Psoas muscle (tissue), 8 donors: ENCODE measurements around the gene CTNS. TPM values are rescaled to one million over a fixed set of nuclear protein-coding genes. Genes with fewer than 3 reads are reported as not detected.

Source experiments
- ATAC-seq, 4 donors: fragments of 200-7000 bp; cut with Tn5 transposase; one replicate each; pipeline ENCODE4 v1.9.1; 2020; ENCODE audit warnings: moderate library complexity in 3 of 4, mild to moderate bottlenecking in 2 of 4
- DNase-seq, 2 donors: peaks; one replicate each; pipeline ENCODE4 v3.0.0-alpha.2; 2020
- H3K27ac ChIP-seq: fragments of 200-600 bp; one replicate; pipeline ENCODE4 v1.8.0; 2022
- H3K27me3 ChIP-seq, 3 donors: fragments of 200-600 bp in 1 of 3; one replicate each; pipeline versions ENCODE4 v1.6.1 to v1.8.0; 2013 to 2022; ENCODE audit warnings: low read length in 2 of 3, mild to moderate bottlenecking in 2 of 3, moderate library complexity in 1 of 3; ENCODE audit not compliant: insufficient read depth in 3 of 3
- H3K36me3 ChIP-seq, 2 donors: fragments of 200-600 bp in 1 of 2; one replicate each; pipeline versions ENCODE4 v1.6.1 to v1.8.0; 2013 to 2022; ENCODE audit warnings: low read depth in 1 of 2, mild to moderate bottlenecking in 1 of 2, moderate library complexity in 1 of 2; ENCODE audit not compliant: insufficient read depth in 1 of 2
- H3K4me1 ChIP-seq: fragments of 200-600 bp; one replicate; pipeline ENCODE4 v1.8.0; 2022
- H3K4me3 ChIP-seq: fragments of 200-600 bp; one replicate; pipeline ENCODE4 v1.8.0; 2022; ENCODE audit warnings: mild to moderate bottlenecking
- H3K9me3 ChIP-seq: fragments of 200-600 bp; one replicate; pipeline ENCODE4 v1.8.0; 2022
- CTCF ChIP-seq: fragments of 200-600 bp; IDR thresholded peaks from one replicate; pipeline ENCODE4 v1.8.0; 2022; ENCODE audit warnings: antibody characterized with exemption
- WGBS, 3 donors: extraction: QIAGEN DNeasy Blood & Tissue Kit; methylation state at CpG; one replicate each; pipeline versions ENCODE4 v1.1.6 to v1.1.7; 2013; 5-methylcytosine and 5-hydroxymethylcytosine counted together
- intact Hi-C, 2 donors: fragments of 100-400 bp; cut with DNase I; formaldehyde crosslinking; loops; one replicate each; pipeline versions ENCODE4 v1.11.0 to v1.14.2; 2022
- polyA plus RNA-seq, 3 donors: library from polyadenylated mRNA; stranded (reverse); fragments of 200-250 nt; gene quantifications; one replicate each; pipeline ENCODE4 v1.2.3, GENCODE V29; 2013
- total RNA-seq, 4 donors: library from RNA; stranded (reverse); fragmentation: NEBNext Ultra II Directional in 2 of 4; extraction: Animal tissue kit (Norgen Biotek cat#: 25700) in 2 of 4; gene quantifications; one replicate each; pipeline versions ENCODE4 v1.2.1 to v1.2.4, GENCODE V29; 2021 to 2023
- donor health status: healthy with polysubstance abuse.
- donor health status: DM: no; HTN: no; CAD: no; lungs with moderate emphysema.
- donor health status: Bipolar disorder and iron deficiency.
- donor health status: healthy.
- donor health status: DM: yes; HTN: yes; CAD: no.
- donor health status: DM: no; HTN: no; CAD: no.
- donor health status: DM: no; HTN: no; CAD: no.
- donor health status: DM: yes; HTN: yes; CAD: no.

The CTNS gene
- total and polyA plus RNA-seq, 7 donors: 7.3 to 32.7 (median 10.1) TPM

GRCh38 chr17:3681057-3681456, 44.5 kb downstream of the CTNS start:
- Histone ChIP-seq H3K4me1 (no peaks in the 10 kb centered on the region), H3K27ac (no peak overlapping the region), H3K4me3 (no peak overlapping the region), H3K27me3 (no peaks in the 10 kb centered on the region), H3K36me3 (peaks cover 0 to 21% of the 10 kb centered on the region in 2 donors), H3K9me3 (no peaks in the 10 kb centered on the region)
- WGBS, 3 donors: 84 to 91% (median 87%) methylated on average over 12 of the region's 12 CpGs
- DNase-seq: no peak
- no peak for ATAC-seq
- TF ChIP-seq CTCF: no peak
- intact Hi-C loops: loop anchor here (5.0 kb wide), 3 partner anchors 41 to 136 kb away; partner anchors contain the start of gene HASPIN (in 1 of the 2)

- peaks cover 0 to 21% of the 10 kb centered on the region in 2 donors for H3K36me3 ChIP-seq
- H3K4me3 ChIP-seq: no peak overlapping the region
- no peaks in the 10 kb centered on the region for H3K9me3 ChIP-seq
- TF ChIP-seq CTCF: no peak
- no peak overlapping the region for H3K27ac ChIP-seq
- H3K4me1 ChIP-seq: no peaks in the 10 kb centered on the region
- intact Hi-C loops: loop anchor here (5.0 kb wide), 3 partner anchors 41 to 136 kb away; partner anchors contain the start of gene HASPIN (in 1 of the 2)
- H3K27me3 ChIP-seq: no peaks in the 10 kb centered on the region
- ATAC-seq (no peak), DNase-seq (no peak)
- 80 to 83% (median 81%) methylated on average over 20 of the region's 20 CpGs for WGBS, 3 donors
Observed at GRCh38 chr17:3681565-3681964, 45.0 kb downstream of the CTNS start.

- no peaks in the 10 kb centered on the region for H3K9me3 ChIP-seq
- H3K36me3 ChIP-seq: peaks cover 0 to 18% of the 10 kb centered on the region in 2 donors
- 87 to 91% (median 88%) methylated on average over 12 of the region's 12 CpGs for WGBS, 3 donors
- DNase-seq (no peak), ATAC-seq (no peak)
- no peaks in the 10 kb centered on the region for H3K4me1 ChIP-seq
- no peaks in the 10 kb centered on the region for H3K27me3 ChIP-seq
- intact Hi-C loops: loop anchor here (5.0 kb wide), 3 partner anchors 40 to 135 kb away; partner anchors contain the start of gene HASPIN (in 1 of the 2)
- no peak overlapping the region for H3K27ac ChIP-seq
- no peak for TF ChIP-seq CTCF
- no peak overlapping the region for H3K4me3 ChIP-seq
Observed at GRCh38 chr17:3682033-3682432, 45.5 kb downstream of the CTNS start.

GRCh38 chr17:3683054-3683511, 46.5 kb downstream of the CTNS start:
- DNase-seq (no peak), ATAC-seq (peak; percentile 82 to 93 (median 88))
- TF ChIP-seq CTCF: peak; percentile 87
- Histone ChIP-seq H3K36me3 (peaks cover 0 to 14% of the 10 kb centered on the region in 2 donors), H3K9me3 (no peaks in the 10 kb centered on the region), H3K27me3 (no peaks in the 10 kb centered on the region), H3K4me1 (no peaks in the 10 kb centered on the region), H3K4me3 (no peak overlapping the region), H3K27ac (no peak overlapping the region)
- intact Hi-C loops: loop anchor here (5.0 kb wide), 3 partner anchors 39 to 134 kb away; partner anchors contain the start of gene HASPIN (in 1 of the 2)
- WGBS, 3 donors: 40 to 44% (median 42%) methylated on average over 10 of the region's 10 CpGs

GRCh38 chr17:3685174-3685573, 48.6 kb downstream of the CTNS start:
- Histone ChIP-seq H3K4me3 (no peak overlapping the region), H3K9me3 (no peaks in the 10 kb centered on the region), H3K27ac (no peak overlapping the region), H3K27me3 (no peaks in the 10 kb centered on the region), H3K36me3 (peaks cover 0 to 23% of the 10 kb centered on the region in 2 donors), H3K4me1 (no peaks in the 10 kb centered on the region)
- no peak for TF ChIP-seq CTCF
- DNase-seq (no peak), ATAC-seq (no peak)
- intact Hi-C loops: no loop called here
- 54 to 61% (median 59%) methylated on average over 10 to 13 of the region's 13 CpGs for WGBS, 3 donors
